Activated CD4-positive, CD25-positive, alpha-beta regulatory T cell (primary cell): Measurements from ENCODE around the gene STK32B.
"Not testable (repeated sequence)": the region's sequence is repeated elsewhere in the genome, so short reads cannot be mapped to it uniquely, and the experiment has no call there.

Source experiments
- DNase-seq, 4 experiments: peaks; one replicate each; lab custom pipeline; 2025; lab: John Stamatoyannopoulos, UW

STK32B gene

DNA sequence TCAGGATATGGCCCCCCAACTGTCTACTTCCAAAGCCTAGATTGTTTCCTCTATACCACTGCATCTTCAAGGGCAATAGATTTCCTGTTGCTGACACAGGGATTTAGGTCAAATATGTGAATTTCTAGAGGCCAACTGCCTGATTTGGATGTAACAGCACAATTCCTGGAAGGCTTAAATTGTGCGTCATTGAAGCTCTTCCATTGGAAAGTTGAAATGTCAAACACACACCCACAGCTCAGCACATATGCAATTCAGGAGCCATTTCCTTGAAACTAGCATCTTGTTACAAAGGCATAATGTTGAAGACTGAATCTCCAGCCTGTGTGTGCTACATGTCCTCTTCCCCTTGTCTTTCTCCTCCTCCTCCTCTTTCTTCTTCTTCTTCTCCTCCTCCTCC lies 158.6 kb downstream of the STK32B start:
- no peak for DNase-seq

DNA sequence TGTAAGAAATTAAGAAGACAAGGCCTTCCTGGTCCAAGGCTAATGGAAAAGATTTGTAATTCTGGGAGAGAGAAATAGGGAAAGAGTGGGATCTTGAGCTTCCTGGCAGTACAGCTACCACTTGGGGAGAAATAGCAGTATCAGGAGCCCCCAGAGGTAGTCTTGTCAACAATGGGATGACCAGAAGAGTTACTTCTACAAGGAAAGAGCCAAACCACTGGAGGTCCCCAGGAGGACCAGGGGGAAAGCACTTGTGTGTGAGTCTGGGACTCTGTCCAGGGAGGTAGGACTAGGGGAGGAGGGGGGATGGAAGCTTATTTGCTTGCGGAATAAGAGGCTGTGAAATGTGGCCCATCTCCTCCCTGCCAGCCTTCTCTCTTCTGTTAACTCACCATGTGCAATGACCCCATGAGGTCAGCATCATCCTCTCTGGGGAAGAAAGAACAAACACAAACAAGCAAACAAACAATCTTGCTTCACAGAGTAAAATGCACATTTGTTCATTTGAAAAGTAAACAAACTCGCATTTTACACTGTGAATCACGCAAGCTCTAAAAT lies 160.1 kb downstream of the STK32B start:
- DNase-seq: no peak

DNA sequence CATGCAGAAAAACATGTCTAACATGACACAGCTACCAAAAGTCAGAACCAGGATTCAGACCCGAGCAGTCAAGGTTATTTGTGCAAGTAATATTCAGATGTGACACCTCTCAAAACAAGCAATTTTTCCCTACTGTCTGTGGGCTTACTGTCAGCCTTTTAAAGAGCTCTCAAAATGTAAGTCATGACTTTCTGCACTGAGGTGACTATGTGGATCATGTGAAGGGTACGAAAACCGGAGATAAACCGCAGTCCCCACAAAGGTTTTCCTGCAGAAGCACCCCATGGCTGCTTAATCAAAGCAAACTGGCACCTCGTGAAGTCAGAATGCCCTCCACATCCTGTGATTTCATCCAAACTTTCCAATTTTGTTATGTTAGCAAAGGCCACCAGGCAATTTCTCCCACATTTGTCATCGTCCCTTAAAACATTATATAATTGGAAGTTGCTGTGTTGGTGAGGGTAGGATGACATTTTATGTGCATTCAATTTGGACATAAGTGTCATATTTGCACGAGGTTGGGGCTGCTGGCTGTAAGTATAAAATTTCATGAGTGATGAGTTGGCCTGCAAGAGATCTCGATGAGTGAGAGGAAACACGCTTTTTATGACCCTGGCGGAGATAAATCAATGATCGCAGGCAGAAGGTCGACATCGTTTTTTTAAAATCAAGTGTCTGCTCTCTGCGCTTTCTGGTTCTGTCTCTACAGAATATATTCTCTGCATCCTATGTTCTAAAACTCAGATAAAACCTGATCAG lies 161.2 kb downstream of the STK32B start:
- DNase-seq: no peak

DNA sequence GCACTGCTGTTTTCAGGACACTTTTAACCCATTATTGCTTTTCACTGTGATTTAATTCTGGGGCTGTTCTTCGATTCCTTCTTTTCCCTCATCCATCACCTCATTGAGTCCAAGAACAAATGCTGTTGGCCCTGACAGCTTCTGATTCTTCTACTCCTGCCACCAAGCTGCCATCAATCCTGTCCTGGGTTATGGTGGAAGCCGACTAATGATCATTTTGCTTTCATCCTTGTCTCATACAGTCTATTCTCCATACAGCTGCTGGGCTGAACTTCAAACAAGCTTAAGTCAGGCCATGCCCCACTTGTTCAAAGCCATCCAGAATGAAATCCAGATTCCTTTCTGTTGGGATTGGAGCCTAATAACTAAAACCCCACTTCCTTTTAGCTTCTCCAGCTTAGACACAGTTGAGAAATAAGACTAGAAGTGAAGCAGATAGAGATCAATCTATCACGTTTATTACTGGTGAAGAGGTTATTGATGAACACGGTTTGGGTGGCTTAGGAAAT lies 161.9 kb downstream of the STK32B start:
- DNase-seq: no peak

DNA sequence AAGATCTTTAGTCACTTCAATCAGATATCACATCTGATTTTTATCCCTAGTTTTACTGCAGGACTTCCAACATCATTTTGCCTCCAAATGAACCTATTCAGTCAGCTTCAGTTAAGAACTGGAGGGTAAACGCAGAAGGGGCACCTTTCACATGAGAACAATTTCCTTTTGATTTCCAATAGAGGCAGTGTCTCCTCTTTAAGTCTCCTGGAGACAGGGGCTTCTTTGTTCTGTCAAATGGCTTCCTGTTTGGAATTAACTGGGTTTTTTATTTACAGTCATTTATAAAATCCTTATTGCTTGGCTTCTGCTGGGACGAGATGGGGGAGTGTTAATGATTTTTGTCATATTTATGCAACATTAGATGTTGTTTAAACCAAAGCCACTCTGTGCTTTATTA lies 164.0 kb downstream of the STK32B start:
- DNase-seq: no peak

DNA sequence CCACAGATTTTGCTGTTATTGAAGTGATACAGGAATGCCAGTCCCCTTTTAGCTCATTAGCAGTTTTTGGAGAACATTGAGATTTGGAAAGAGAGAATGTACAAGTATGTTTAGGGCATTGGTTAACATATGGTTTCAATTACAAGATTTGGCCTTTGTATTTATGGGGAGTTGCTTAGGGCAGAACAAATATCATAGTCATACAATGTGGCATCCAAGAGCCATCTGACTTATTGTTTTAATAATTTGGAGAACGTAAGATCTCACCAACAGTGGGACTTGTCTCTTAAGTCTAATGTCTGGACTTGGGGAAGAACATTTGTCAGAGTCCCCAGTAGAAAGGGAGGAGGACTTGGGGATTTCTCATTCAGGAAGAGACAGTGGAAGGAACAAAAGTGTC lies 166.1 kb downstream of the STK32B start:
- DNase-seq: no peak

DNA sequence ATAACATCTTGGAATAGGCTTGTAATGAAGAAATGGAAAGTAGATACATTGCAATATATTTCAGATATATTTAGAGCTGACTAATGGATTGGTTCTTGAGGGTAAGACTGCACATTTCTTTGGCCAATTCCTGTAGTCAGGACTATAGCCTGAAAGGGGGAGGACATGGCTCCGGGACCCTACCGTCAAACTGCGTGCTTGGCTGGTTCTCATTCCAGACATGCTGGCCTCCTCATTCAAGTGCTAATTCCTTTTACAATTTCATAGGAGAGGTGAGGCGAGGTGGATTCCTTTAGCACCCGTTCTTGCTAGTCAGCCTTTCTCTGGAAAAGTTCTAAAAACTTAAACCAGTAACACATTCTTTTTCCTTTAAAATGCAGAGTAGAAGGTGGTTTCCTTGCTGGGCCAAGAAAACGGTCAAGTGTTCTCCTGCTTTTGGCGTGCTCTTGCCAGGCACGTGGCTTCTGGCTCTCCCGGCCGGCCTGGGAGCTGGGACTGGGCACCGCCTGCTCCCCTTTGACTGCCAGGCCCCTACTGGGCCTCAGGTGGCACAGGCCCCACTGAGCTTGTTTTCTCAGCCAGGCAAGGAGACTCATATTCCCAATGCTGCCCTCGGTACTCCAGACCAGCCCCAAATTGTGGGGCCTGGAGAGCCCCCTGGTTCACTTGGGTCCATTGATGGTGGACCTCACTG lies 167.2 kb downstream of the STK32B start:
- no peak for DNase-seq

DNA sequence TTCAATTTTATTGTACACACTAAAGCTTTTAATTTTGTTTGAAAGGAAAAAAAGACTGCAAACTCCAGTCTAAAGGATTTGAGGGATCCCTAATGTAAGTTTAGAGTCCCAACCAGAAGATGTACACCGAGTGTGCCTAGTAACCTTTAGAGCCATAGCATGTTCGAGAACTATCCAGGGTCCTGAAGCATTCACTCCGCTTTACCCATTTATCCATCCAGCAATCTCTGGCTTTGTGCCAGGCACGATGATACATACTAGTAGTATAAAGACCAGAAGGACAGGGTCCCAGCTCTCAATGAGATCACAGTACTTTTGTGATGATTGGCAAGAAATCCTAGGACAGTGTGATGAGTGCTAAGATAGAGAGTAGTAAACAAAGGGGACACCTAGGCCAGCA lies 168.7 kb downstream of the STK32B start:
- DNase-seq: no peak

DNA sequence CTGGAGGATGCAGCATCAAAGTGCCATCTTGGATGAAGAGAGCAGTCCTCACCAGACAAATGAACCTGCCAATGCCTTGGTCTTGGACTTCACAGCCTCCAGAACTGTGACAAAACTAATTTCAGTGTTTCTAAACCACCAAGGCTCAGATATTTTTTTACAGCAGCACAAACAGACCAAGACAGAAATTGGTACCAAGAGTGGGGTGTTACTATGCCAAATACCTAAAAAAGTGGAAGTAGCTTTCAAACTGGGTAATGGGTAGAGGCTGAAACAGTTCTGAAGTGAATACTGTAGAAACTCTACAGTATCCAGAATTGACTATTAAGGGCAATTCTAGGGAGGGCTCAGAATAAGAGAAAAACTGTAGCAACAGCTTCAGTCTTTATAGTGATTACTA lies 170.8 kb downstream of the STK32B start:
- DNase-seq: no peak

DNA sequence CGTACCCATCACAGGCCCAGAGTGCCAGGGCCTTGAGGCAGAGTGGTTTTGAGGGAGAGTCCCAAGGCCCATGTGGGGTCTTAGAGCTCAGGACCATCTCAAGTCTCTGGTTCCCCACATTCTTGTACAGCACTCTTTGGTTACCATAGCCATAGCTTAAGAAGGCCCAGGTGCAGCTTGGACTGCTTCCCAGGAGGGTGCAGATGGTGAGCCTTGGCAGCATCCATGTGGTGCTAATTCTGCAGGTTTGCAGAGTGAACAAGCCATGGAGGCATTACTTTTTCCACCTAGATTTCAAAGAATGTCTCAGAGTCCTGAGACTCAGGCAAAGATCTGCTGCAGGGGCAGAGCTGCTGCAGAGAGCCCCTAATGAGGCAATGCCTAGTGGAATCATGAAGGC lies 171.7 kb downstream of the STK32B start:
- DNase-seq: no peak

DNA sequence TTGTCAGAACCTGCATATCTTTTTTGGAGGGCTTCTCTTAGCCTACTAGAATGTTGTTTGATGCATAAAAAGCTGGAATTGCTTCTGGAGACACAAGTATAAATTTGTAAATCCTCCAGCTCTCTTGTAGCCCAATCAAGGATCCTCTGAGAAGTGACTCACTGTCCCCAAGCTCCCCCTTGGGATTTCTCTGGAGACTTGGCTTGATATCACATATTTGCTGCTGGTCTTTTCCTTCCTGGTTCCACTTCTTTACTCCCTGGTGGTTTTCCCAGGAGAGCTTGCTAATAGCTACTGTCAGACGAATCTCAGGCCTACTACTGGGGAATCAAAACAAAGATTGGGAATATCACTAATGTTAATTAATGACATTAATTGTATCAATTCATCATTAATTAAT lies 173.1 kb downstream of the STK32B start:
- DNase-seq: no peak

DNA sequence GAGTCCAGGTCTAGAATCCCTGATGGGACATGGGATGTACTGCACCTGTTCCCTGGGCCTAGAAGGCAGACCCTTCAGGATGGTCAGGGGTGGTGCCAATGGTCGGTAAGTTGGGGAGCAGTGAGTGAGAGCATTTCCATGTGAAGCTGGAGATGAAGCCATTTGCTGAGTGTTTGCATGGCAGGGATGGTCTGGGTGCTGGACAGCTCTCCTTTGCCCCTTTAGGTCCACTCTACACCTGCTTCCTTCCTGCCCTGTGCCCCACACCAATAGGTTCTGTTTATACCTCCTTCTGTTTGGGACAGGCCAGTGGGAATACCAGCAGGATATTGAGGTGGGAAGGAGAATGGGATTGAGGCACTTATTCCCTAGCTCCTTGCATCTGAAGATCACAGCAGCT lies 181.3 kb downstream of the STK32B start:
- DNase-seq: no peak

DNA sequence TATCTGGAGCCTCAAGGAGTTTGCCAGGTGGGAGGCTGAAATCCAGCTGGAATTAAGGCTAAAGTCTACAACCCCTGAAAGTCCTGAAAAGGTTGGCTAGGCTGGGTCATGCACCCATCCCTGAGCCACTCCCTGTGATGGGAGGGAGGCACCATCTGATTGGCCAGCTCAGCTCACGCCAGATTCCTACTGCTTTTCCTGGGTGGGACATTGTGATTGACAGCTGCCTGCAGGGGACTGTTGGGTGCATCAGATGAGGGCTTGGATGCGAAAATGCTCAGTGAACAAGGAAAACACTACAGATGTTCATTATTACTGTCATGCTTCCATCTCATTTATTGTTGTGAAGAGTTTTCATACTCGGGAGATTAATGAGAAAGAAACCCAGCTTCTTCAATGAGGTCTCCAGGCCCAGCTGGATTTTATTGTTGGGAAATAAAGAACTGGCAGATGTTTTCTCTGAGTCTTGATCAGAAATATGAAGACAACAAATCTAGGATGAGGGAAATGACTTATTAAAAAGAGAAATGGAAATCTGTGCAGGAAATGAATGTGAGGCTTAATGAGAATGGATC lies 185.9 kb downstream of the STK32B start:
- DNase-seq: no peak

DNA sequence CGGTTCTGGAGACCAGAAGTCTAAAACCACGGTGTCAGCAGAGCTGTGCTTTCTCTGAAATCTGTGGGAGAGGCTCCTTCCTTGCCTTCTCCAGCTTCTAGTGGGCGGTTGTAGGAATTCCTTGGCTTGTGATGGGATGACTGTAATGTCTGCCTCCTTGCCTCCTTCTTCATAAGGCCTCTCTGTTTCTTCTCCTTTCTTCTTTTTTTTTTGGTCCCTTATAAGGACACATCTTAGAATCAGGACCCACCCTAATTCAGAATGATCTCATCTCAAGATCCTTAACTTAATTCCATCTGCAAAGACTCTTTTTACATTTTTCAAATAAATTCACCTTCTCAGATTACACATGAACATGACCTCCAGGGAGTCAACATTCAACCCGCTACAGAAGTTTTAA lies 186.9 kb downstream of the STK32B start:
- DNase-seq: no peak

DNA sequence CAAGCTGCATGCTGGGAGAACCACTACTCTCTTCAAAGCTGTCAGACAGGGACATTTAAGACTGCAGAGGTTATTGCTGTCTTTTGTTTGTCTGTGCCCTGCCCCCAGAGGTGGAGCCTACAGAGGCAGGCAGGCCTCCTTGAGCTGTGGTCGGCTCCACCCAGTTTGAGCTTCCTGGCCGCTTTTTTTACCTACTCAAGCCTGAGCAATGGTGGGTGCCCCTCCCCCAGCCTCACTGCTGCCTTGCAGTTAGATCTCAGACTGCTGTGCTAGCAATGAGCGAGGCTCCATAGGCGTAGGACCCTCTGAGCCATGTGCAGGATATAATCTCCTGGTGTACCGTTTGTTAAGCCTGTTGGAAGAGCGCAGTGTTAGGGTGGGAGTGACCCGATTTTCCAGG lies 195.8 kb downstream of the STK32B start:
- DNase-seq: not testable (repeated sequence)

DNA sequence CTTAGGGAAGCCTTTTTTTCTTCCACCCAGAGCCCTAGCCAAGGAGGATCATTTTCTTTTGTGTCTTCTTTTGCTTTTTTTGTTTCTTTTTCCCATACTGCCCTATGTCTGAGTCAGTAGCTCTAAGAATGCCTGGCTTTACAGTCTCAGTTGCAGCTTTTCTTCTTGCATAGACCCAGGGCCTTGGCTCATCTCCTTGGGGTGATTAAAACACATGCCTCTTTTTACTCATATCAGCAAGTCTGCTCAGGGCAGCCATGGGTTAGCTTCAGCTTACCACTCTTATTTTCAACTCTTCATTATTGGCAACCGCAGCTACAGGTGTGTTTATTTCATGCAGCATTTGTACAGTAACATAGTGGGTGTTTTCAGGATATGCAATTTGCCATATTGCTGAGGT lies 196.5 kb downstream of the STK32B start:
- no peak for DNase-seq

DNA sequence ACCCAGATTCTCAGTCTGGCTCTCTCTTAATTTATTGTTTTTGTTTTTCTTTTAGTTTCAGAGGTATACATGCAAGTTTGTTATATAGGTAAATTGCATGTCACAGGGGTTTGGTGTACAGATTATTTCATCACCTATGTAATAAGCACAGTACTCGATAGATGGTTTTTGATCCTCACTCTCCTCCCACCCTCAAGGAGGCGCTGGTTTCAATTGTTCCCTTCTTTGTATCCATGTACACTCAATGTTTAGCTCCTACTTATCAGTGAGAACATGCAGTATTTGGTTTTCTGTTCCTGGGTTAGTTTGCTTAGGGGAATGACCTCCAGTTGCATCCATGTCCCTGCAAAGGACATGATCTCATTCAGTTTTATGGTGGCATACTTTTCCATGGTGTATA lies 198.4 kb downstream of the STK32B start:
- no peak for DNase-seq

DNA sequence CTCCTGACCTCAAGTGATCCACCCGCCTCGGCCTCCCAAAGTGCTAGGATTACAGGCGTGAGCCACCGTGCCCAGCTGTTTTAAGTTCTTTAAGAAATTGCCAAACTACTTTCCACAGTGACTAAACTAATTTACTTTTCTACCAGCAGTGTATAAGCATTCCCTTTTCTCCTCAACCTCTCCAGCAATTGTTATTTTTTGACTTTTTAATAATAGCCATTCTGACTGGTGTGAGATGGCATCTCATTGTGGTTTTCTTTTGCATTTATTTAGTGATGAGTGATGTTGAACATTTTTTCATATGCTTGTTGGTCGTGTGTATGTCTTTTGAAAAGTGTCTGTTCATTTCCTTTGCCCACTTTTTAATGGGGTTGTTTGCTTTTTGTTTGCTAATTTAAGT lies 199.3 kb downstream of the STK32B start:
- DNase-seq: not testable (repeated sequence)

DNA sequence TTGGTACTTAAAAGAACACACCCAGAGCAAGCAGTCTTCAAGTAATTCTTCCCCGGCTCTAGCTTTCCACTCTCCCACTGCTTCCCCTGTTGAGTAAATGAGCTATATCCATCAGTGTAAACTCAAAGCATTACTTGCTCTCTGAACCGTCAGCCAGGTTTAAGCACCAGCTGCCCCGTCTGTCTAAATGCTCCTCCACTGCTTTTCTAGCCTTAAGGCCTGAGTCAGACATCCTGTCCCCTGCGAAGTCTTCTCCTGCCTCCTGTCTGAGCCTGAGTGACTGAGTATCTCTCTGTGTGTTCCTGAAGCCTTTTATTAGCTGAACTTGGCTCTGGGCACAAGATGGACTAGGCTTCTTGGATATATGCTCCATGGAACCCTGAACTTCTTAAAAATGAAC lies 205.1 kb downstream of the STK32B start:
- no peak for DNase-seq

DNA sequence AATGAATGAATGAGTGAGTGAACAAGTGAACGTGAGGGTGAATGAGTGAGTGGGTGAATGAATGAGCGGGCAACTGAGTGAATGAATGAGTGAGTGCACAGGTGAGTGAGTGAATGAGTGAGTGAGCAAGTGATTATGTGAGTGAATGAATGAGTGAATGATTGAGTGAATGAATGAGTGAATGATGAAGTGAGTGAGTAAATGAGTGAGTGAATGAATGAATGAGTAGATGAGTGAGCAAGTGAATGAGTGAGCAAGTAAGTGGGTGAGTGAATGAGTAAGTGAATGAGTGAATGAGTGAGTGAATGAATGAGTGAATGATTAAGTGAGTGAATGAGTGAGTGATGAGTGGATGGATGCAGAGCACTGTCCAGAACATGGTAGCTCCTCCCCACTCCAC lies 205.8 kb downstream of the STK32B start:
- DNase-seq: no peak

DNA sequence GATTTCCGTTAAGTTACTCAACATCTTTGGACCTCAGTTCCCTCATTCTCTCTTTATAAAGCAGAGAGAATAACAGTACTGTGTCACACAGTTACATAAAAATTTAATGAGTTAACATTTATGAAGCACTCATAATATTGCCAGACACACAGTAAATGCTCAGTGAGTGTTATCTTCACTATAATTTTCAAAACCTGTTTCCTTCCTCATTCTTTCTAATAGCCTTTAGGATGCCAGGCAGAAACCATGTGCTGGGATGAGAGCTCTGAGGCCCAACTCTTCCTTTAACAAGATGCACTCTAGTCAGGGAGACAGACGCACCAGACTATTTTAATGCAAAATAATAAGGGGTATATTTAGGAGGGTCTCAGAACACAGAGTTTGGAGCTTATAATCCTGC lies 208.2 kb downstream of the STK32B start:
- DNase-seq: no peak

DNA sequence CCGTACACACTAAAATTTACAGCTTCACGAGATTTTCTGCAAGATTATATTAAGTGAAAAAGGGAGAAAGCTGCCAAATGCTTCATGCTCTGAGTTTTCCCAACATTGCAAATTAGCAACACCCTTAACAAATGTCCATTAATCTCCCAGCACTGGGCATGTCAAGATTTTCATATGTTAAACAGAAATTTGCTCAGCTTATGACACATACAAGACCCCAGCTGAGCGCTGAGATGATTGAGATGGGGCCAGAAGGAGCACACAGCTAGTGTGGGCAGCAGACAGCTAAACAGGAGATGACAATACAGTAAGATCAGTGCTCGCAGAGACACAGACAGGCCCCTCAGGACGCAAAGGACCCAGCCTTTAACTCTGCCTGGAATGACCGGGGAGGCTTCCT lies 208.8 kb downstream of the STK32B start:
- DNase-seq: no peak

DNA sequence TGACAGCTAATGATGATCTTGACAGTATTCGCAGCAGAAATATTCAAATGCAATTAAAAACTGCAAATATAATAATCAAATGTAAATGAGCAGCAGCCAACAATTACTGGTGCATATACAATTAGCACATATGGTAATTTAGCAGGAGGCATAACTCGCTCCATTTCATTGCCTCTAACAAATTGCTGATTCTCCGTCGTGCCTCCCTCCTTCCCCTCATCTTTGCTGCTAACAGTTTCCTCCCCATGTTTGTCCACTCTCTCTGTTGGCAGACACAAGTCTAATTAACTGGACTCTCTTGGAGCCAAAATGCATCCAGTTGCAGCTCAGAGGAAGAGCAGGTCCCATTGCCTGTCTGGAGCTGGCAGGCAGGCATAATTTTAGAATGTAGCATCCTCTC lies 210.6 kb downstream of the STK32B start:
- DNase-seq: no peak
